Neural cell (in vitro differentiated cells): ENCODE results near the gene TBCA.

Experiments used
- CTCF ChIP-seq: fragments of 450-650 bp; IDR thresholded peaks from 2 replicates; pipeline ENCODE4 v1.5.1; 2014; ENCODE audit warnings: antibody characterized with exemption, mild to moderate bottlenecking, moderate library complexity; ENCODE audit not compliant: poor library complexity, severe bottlenecking
- EZH2 ChIP-seq: fragments of 200-600, 300-800 bp; shearing (Covaris generic), sonication (generic); IDR thresholded peaks from 2 replicates; pipeline ENCODE4 v1.6.1; 2014; ENCODE audit warnings: antibody characterized with exemption, low read length, borderline replicate concordance, mild to moderate bottlenecking; ENCODE audit not compliant: insufficient read depth, poor library complexity, severe bottlenecking
- POLR2AphosphoS5 ChIP-seq: IDR thresholded peaks from 2 replicates; pipeline ENCODE4 v1.6.1; 2012
- TAF1 ChIP-seq: IDR thresholded peaks from 2 replicates; pipeline ENCODE4 v1.6.1; 2012; ENCODE audit warnings: low read depth

GRCh38 chr5:77795268-77795667 lies 19.1 kb upstream of the TBCA start:
- no peak for TF ChIP-seq CTCF
- no peak for TF ChIP-seq EZH2
- no peak for TF ChIP-seq POLR2AphosphoS5
- no peak for TF ChIP-seq TAF1
